ENCODE measurements around the gene MS4A18. TPM values are rescaled to one million over a fixed set of nuclear protein-coding genes. Genes with fewer than 3 reads are reported as not detected.

MS4A18 gene
- total and polyA plus RNA-seq, 5 donors from 2014 or later: not detected

GRCh38 chr11:60792521-60792920, 68.0 kb downstream of the MS4A18 start:
- Histone ChIP-seq H3K4me1 (ENCODE audit: control insufficient read depth, insufficient read depth, low read length, poor library complexity, severe bottlenecking) (no peaks in the 10 kb centered on the region), H3K36me3 (ENCODE audit: control insufficient read depth, insufficient read depth, low read length) (no peaks in the 10 kb centered on the region), H3K27me3 (ENCODE audit: control insufficient read depth, insufficient read depth, low read length) (no peaks in the 10 kb centered on the region), H3K4me3 (ENCODE audit: low read depth, low read length) (no peak overlapping the region), H3K27ac (ENCODE audit: insufficient read depth, low read length, poor library complexity, severe bottlenecking) (no peak overlapping the region), H3K9me3 (ENCODE audit: control insufficient read depth in 2 of 2, low read length in 2 of 2) (no peaks in the 10 kb centered on the region)
- Mint-ChIP-seq H3K27ac (no peak overlapping the region), H3K9me3 (no peaks in the 10 kb centered on the region), H3K4me3 (no peak overlapping the region), H3K4me1 (no peaks in the 10 kb centered on the region), H3K27me3 (peaks cover 6% of the 10 kb centered on the region), H3K36me3 (no peaks in the 10 kb centered on the region)
- DNase-seq (no peak), ATAC-seq (ENCODE audit: low read depth in 2 of 2) (no peak)

Other genes starting within 250 kb of the MS4A18 start
- not detected for gene MS4A12, start 231.9 kb upstream of the MS4A18 start, total RNA-seq
- not detected for gene MS4A12, start 231.9 kb upstream of the MS4A18 start, polyA plus RNA-seq
- gene MS4A13, start 209.3 kb upstream of the MS4A18 start, total RNA-seq: not detected
- gene MS4A13, start 209.3 kb upstream of the MS4A18 start, polyA plus RNA-seq: not detected
- gene MS4A8, start 25.1 kb upstream of the MS4A18 start, total RNA-seq: not detected
- gene MS4A8, start 25.1 kb upstream of the MS4A18 start, polyA plus RNA-seq: not detected
- not detected for gene MS4A15, start 32.1 kb downstream of the MS4A18 start, total RNA-seq
- gene MS4A15, start 32.1 kb downstream of the MS4A18 start, polyA plus RNA-seq: not detected
- not detected for gene MS4A10, start 60.6 kb downstream of the MS4A18 start, total RNA-seq
- not detected for gene MS4A10, start 60.6 kb downstream of the MS4A18 start, polyA plus RNA-seq
- 12.2 TPM for gene CCDC86, start 117.4 kb downstream of the MS4A18 start, total RNA-seq
- gene CCDC86, start 117.4 kb downstream of the MS4A18 start, polyA plus RNA-seq: 10 to 100 TPM in 1 of 4 donors, 1 to 10 TPM in 3; 7.0 to 12.8 (median 8.4) TPM
- 2.3 TPM for gene PTGDR2, start 131.2 kb downstream of the MS4A18 start, total RNA-seq
- gene PTGDR2, start 131.2 kb downstream of the MS4A18 start, polyA plus RNA-seq: 1 to 10 TPM in 3 of 4 donors, under 1 TPM in 1; 0.81 to 1.4 (median 1.1) TPM
- not detected for gene ZP1, start 142.8 kb downstream of the MS4A18 start, total RNA-seq
- gene ZP1, start 142.8 kb downstream of the MS4A18 start, polyA plus RNA-seq: not detected
- gene PRPF19, start 181.9 kb downstream of the MS4A18 start, total RNA-seq: 67.6 TPM
- 10 to 100 TPM; 13.6 to 17.4 (median 13.9) TPM for gene PRPF19, start 181.9 kb downstream of the MS4A18 start, polyA plus RNA-seq
- 49.9 TPM for gene TMEM109, start 189.4 kb downstream of the MS4A18 start, total RNA-seq
- gene TMEM109, start 189.4 kb downstream of the MS4A18 start, polyA plus RNA-seq: 100 to 1,000 TPM; 188 to 215 (median 198) TPM
- gene TMEM132A, start 199.7 kb downstream of the MS4A18 start, total RNA-seq: not detected
- gene TMEM132A, start 199.7 kb downstream of the MS4A18 start, polyA plus RNA-seq: not detected
- gene SLC15A3, start 227.5 kb downstream of the MS4A18 start, total RNA-seq: 1.0 TPM
- under 1 TPM in 1 of 4 donors, not detected in 3; 0.43 TPM for gene SLC15A3, start 227.5 kb downstream of the MS4A18 start, polyA plus RNA-seq
- gene CD6, start 247.0 kb downstream of the MS4A18 start, total RNA-seq: 398 TPM
- 100 to 1,000 TPM; 108 to 188 (median 130) TPM for gene CD6, start 247.0 kb downstream of the MS4A18 start, polyA plus RNA-seq

Measured in CD4-positive, CD25-positive, alpha-beta regulatory T cell (primary cell).